ENCODE measurements around the gene HOXC11. TPM values are rescaled to one million over a fixed set of nuclear protein-coding genes. Genes with fewer than 3 reads are reported as not detected.

Gene HOXC11
- total RNA-seq, 1 donor from 2014 or later: not detected

- no peak for DNase-seq (ENCODE audit: extremely low spot score, unreplicated experiment)
- Mint-ChIP-seq H3K27me3 (ENCODE audit: unreplicated experiment) (peaks cover 92% of the 10 kb centered on the region), H3K36me3 (ENCODE audit: unreplicated experiment) (no peaks in the 10 kb centered on the region), H3K4me1 (ENCODE audit: unreplicated experiment) (peaks cover 11% of the 10 kb centered on the region), H3K9me3 (ENCODE audit: unreplicated experiment) (no peaks in the 10 kb centered on the region), H3K4me3 (ENCODE audit: unreplicated experiment) (no peak overlapping the region), H3K27ac (ENCODE audit: unreplicated experiment) (no peak overlapping the region)
- TF ChIP-seq, protein P1, sequence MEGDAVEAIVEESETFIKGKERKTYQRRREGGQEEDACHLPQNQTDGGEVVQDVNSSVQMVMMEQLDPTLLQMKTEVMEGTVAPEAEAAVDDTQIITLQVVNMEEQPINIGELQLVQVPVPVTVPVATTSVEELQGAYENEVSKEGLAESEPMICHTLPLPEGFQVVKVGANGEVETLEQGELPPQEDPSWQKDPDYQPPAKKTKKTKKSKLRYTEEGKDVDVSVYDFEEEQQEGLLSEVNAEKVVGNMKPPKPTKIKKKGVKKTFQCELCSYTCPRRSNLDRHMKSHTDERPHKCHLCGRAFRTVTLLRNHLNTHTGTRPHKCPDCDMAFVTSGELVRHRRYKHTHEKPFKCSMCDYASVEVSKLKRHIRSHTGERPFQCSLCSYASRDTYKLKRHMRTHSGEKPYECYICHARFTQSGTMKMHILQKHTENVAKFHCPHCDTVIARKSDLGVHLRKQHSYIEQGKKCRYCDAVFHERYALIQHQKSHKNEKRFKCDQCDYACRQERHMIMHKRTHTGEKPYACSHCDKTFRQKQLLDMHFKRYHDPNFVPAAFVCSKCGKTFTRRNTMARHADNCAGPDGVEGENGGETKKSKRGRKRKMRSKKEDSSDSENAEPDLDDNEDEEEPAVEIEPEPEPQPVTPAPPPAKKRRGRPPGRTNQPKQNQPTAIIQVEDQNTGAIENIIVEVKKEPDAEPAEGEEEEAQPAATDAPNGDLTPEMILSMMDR (IDR thresholded peaks at IDR 0.05): no peak
Measured at GRCh38 chr12:53978477-53979356, 5.8 kb downstream of the HOXC11 start.

GRCh38 chr12:53980104-53980801 is 7.3 kb downstream of the HOXC11 start:
- Mint-ChIP-seq H3K36me3 (ENCODE audit: unreplicated experiment) (no peaks in the 10 kb centered on the region), H3K27ac (ENCODE audit: unreplicated experiment) (no peak overlapping the region), H3K4me1 (ENCODE audit: unreplicated experiment) (peaks cover 9% of the 10 kb centered on the region), H3K27me3 (ENCODE audit: unreplicated experiment) (peaks cover 97% of the 10 kb centered on the region), H3K4me3 (ENCODE audit: unreplicated experiment) (no peak overlapping the region), H3K9me3 (ENCODE audit: unreplicated experiment) (no peaks in the 10 kb centered on the region)
- DNase-seq (ENCODE audit: extremely low spot score, unreplicated experiment): no peak
- TF ChIP-seq, protein P1 (IDR thresholded peaks at IDR 0.05): no peak

- no peak overlapping the region for H3K4me3 Mint-ChIP-seq (ENCODE audit: unreplicated experiment)
- TF ChIP-seq, protein P1 (IDR thresholded peaks at IDR 0.05): no peak
- DNase-seq (ENCODE audit: extremely low spot score, unreplicated experiment): no peak
- H3K27me3 Mint-ChIP-seq (ENCODE audit: unreplicated experiment): peaks cover 96% of the 10 kb centered on the region
- H3K9me3 Mint-ChIP-seq (ENCODE audit: unreplicated experiment): no peaks in the 10 kb centered on the region
- peaks cover 8% of the 10 kb centered on the region for H3K4me1 Mint-ChIP-seq (ENCODE audit: unreplicated experiment)
- H3K36me3 Mint-ChIP-seq (ENCODE audit: unreplicated experiment): no peaks in the 10 kb centered on the region
- no peak overlapping the region for H3K27ac Mint-ChIP-seq (ENCODE audit: unreplicated experiment)
Measured at GRCh38 chr12:53980802-53981496, 8.0 kb downstream of the HOXC11 start.

- H3K27ac Mint-ChIP-seq (ENCODE audit: unreplicated experiment): no peak overlapping the region
- no peaks in the 10 kb centered on the region for H3K9me3 Mint-ChIP-seq (ENCODE audit: unreplicated experiment)
- H3K27me3 Mint-ChIP-seq (ENCODE audit: unreplicated experiment): peaks cover 95% of the 10 kb centered on the region
- TF ChIP-seq, protein P1 (IDR thresholded peaks at IDR 0.05): no peak
- no peak overlapping the region for H3K4me3 Mint-ChIP-seq (ENCODE audit: unreplicated experiment)
- no peaks in the 10 kb centered on the region for H3K36me3 Mint-ChIP-seq (ENCODE audit: unreplicated experiment)
- no peak for DNase-seq (ENCODE audit: extremely low spot score, unreplicated experiment)
- peaks cover 11% of the 10 kb centered on the region for H3K4me1 Mint-ChIP-seq (ENCODE audit: unreplicated experiment)
Measured at GRCh38 chr12:53981634-53982565, 9.0 kb downstream of the HOXC11 start.
